Retina (tissue), 1 donor: ENCODE results near the gene STRAP.
A peak's percentile ranks its signal among the peaks of the same experiment; 100 is the strongest.
"Not testable (repeated sequence)": the region's sequence is repeated elsewhere in the genome, so short reads cannot be mapped to it uniquely, and the experiment has no call there.

Experiments used
- DNase-seq: peaks from one replicate; pipeline ENCODE4 v3.0.0-alpha.2; 2016

Gene STRAP

DNA sequence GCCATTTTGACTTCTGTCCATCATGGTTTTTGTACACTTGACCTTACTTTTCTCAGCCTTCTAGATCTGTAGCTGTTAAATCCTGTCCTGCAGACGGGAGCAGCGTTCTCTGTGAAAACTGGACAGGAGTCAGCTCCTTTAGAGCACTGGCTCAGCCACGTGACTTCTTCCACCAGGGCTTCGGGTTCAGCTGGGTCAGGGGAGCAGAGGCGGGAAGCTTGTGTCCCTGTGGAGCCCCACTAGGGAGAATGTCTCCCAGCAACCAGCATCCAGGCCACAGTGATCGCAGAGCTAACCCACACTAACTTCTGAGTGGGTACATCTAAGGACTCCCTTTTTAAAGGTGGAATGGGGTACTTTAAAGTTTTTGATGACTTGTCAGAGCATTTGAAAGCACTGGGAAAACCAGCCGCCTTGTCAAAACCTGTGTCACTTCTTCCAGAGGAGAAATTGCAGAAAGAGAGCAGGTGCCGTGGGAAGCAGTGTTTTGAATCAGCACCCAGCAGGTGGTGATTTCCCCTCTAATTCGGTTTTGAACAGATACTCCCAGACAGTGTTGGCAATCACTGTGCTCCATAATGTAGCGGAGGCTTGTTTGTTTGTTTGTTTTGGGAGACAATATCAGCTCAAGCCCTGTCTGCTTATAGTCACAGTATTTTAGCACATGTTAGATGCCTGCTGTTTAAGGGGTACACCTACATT lies 46.8 kb downstream of the STRAP start:
- DNase-seq: peak; percentile 36

DNA sequence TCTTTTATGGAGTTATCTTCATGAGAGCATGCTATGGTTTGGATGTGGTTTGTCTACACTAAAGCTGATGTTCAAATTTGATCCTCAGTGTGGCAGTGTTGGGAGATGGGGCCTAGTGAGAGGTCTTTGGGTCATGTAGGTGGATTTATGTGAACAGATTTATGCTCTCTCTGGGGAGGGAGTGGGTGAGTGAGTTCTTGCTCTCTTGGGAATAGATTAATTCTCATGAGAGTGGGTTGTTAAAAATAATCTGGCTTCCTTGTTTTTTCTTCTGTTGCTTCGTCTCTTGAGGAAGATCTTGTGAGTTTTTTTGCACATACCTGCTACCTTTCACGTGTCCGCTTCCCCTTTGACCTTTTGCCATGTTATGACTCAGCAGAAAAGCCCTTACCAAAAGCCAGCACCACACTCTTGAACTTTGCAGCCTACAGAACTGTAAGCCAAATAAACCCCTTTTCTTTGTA lies 49.4 kb downstream of the STRAP start:
- DNase-seq: no peak

DNA sequence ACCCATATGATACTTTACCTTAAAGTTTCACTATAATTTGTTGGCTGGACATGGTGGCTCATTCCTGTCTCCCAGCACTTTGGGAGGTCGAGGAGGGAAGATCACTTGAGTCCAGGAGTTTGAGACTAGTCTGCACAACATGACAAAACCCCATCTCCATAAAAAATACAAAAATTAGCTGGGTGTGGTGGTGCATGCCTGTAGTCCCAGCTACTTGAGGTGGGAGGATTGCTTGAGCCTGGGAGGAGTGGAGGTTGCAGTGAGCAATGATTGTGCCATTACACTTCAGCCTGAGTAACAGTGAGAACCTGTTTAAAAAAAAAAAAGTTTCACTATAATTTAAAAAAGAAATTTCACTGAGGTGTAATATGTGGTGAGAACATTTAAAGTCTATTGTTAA lies 50.1 kb downstream of the STRAP start:
- no peak for DNase-seq

DNA sequence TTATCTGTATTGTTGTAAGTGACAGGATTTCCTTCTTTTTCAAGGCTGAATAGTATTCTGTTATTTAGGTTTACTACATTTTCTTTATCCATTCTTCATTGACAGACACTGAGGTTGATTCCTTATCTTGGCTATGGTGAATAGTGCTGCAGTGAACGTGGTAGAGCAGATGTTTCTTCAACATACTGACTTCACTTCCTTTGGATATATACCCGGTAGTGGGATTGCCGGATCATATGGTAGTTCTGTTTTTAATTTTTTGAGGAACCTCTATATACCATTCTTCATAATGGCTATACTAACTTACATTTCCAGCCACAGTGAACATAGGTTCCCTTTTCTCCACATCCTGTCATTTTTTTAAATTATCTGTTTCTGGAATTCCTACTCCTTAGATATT lies 50.8 kb downstream of the STRAP start:
- DNase-seq: no peak

DNA sequence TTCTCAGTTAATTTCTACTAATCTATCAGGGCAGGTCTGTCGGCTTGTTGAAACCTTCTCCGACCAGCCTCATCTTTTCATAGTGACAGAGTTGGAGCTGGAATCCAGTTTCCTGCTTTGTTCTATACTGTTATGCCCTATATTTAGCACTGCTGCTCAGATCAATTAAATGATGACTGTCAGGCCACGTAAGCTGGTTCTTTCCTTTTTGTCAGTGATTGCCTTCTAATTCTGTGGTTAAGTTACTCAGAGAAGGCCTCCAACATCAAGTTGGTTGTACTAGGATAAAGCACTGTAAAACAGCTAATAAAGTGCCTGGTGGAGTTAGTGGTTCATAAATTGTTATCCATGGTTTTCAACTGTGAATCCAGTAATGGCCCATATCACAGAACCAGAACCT lies 51.6 kb downstream of the STRAP start:
- no peak for DNase-seq

DNA sequence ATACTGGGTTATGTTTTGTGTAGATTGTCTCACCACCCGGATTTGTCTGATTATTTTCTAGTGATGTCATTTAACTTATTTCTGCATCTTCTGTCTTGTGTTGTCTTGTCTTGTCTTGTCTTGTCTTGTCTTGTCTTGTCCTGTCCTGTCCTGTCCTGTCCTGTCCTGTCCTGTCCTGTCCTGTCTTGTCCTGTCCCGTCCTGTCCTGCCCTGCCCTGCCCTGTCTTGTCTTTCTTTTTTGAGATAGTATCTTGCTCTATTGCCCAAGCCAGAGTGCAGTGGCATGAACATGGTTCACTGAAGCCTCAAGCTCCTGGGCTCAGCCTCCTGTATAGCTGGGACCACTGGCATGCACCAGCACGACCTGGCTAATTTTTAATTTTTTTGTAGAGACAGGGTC lies 54.6 kb downstream of the STRAP start:
- DNase-seq: no peak

DNA sequence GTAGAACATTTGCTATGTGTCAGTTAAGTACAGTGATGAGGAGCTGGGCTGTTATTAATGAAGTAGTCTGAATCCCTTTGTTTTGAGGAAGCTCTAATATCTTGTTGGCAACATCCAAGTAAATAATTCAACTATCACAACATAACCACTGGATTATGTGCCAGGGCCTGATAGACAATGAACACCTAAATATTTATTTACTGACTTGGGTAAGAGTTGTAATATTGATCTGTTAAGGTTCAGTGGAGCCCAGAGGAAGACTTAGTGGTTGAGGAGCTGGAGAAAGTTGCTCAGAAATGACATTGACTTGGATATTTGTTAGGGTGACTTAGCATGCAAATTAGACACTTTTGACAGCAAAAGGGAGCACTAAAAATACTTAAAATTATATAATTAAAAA lies 55.7 kb downstream of the STRAP start:
- no peak for DNase-seq

DNA sequence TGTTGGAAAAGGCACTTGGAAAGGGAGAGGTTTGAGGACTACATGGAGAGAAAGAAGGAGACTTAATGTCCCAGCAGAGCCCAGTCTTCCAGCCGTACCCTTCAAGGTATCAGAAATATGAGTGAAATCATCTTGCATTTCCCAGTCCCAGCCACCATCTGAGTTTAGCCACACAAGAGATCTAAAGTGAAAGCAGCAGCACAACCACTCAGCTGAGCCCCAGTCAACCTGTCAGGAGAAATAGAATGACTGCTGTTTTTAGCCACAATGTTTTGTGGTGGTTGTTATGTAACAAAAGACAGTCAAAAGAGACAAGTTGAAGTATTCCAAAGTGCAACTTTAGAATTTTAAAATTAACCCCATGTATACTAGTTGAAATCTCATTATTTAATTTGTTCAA lies 56.9 kb downstream of the STRAP start:
- no peak for DNase-seq

DNA sequence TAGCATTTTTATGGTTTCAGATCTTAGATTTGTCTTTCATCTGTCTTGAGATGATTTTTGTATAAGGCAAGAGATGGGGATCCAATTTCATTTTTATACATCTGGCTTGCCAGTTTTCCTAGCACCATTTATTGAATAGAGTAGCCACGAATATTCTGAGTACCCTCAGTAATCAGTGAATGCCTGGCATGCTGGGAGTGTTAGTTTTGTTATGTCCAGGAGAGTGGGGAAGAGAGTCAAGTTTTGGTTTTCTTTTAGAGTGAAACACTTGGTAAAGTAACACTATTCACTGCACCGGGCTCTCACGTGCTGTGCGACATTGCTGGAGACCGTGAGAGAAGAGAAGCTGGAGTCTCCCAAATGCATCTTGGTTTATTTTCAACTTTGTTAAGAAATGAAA lies 60.3 kb downstream of the STRAP start:
- DNase-seq: no peak

DNA sequence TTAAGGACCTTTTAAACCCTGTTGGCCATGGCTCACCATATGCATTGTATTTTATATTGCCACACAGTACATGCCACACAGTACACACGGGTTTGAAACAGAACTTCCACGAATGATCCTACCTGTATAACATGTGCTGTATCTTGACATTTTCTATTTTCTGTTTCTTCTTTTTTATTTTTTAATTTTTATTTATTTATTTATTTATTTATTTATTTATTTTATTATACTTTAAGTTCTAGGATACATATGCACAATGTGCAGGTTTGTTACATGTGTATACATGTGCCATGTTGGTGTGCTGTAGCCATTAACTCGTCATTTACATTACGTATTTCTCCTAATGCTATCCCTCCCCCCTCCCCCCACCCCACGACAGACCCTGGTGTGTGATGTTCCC lies 61.3 kb downstream of the STRAP start:
- DNase-seq: not testable (repeated sequence)

DNA sequence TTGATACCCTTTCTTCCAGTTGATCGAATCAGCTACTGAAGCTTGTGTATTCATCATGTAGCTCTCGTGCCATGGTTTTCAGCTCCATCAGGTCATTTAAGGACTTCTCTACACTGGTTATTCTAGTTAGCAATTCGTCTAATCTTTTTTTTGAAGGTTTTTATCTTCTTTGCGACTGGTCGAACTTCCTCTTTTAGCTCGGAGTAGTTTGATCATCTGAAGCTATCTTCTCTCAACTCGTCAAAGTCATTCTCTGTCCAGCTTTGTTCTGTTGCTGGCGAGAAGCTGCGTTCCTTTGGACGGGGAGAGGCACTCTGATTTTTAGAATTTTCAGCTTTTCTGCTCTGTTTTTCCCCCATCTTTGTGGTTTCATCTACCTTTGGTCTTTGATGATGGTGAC lies 66.3 kb downstream of the STRAP start:
- not testable (repeated sequence) for DNase-seq
